ENCODE measurements around the gene CTNNBL1.

Gene CTNNBL1

DNA sequence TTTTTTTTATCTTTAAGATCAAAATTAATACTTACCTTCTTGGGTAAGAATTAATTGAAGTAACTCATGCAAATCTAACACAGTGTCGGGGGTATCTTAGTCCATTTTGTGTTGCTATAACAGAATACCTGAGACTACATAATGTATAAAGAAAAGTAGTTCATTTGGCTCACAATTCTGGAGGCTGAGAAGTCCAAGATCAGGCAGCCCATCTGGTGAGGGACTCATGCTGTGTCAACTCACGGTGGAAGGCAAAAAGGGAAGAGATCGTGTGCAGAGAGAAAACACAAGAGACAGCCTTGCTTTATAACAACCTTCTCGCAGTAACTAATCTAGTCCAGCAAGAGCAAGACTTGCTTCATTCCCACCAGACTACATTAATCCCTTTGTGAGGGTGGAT, 116.2 kb downstream of the CTNNBL1 start:
- no peak overlapping the region for H3K27ac ChIP-seq (ENCODE audit: poor library complexity, severe bottlenecking)
- no peaks in the 10 kb centered on the region for H3K27me3 ChIP-seq (ENCODE audit: insufficient read depth, poor library complexity, severe bottlenecking)
- H3K9me3 ChIP-seq (ENCODE audit: severe bottlenecking) = no peaks in the 10 kb centered on the region
- H3K4me3 ChIP-seq (ENCODE audit: severe bottlenecking) = no peak overlapping the region
- ATAC-seq (ENCODE audit: low read depth) = no peak
- no peak for DNase-seq (ENCODE audit: low spot score)
- peaks cover 3% of the 10 kb centered on the region; the same call in 1 of the 2 replicates for H3K36me3 ChIP-seq (ENCODE audit: low read depth)
- H3K4me1 ChIP-seq (ENCODE audit: insufficient read depth, poor library complexity, severe bottlenecking) = no peaks in the 10 kb centered on the region
- TF ChIP-seq, protein P1, sequence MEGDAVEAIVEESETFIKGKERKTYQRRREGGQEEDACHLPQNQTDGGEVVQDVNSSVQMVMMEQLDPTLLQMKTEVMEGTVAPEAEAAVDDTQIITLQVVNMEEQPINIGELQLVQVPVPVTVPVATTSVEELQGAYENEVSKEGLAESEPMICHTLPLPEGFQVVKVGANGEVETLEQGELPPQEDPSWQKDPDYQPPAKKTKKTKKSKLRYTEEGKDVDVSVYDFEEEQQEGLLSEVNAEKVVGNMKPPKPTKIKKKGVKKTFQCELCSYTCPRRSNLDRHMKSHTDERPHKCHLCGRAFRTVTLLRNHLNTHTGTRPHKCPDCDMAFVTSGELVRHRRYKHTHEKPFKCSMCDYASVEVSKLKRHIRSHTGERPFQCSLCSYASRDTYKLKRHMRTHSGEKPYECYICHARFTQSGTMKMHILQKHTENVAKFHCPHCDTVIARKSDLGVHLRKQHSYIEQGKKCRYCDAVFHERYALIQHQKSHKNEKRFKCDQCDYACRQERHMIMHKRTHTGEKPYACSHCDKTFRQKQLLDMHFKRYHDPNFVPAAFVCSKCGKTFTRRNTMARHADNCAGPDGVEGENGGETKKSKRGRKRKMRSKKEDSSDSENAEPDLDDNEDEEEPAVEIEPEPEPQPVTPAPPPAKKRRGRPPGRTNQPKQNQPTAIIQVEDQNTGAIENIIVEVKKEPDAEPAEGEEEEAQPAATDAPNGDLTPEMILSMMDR (IDR thresholded peaks at IDR 0.05; ENCODE audit: poor library complexity, severe bottlenecking) = no peak

DNA sequence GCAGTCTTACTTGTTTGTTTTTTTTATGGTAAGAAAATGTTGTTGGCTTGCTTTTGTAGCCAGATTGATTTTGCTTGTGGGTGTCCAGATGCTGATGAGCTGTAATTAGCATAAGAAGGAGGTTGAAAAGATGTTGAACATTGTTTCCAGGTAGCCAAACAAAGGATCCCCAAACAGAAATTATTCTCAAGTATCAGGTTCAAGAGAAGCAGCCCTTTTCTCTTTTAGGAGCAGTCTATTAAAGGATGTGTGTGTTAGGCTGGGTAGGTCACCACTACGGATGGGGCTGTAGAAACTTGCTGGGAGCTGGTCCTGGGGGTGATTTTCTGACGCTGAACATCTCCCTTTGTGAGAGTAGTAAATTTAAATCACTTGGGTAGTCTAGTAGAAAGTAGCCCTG, 122.2 kb downstream of the CTNNBL1 start:
- Histone ChIP-seq H3K9me3 (ENCODE audit: severe bottlenecking) (no peaks in the 10 kb centered on the region), H3K4me1 (ENCODE audit: insufficient read depth, poor library complexity, severe bottlenecking) (no peaks in the 10 kb centered on the region), H3K27me3 (ENCODE audit: insufficient read depth, poor library complexity, severe bottlenecking) (no peaks in the 10 kb centered on the region), H3K4me3 (ENCODE audit: severe bottlenecking) (no peak overlapping the region), H3K36me3 (ENCODE audit: low read depth) (0 out of 2 replicates have a peak, but pooled peaks cover 3% of the 10 kb centered on the region), H3K27ac (ENCODE audit: poor library complexity, severe bottlenecking) (no peak overlapping the region)
- DNase-seq (ENCODE audit: low spot score) (no peak), ATAC-seq (ENCODE audit: low read depth) (no peak)
- TF ChIP-seq, protein P1 (IDR thresholded peaks at IDR 0.05; ENCODE audit: poor library complexity, severe bottlenecking) = no peak

- Histone ChIP-seq H3K27ac (ENCODE audit: poor library complexity, severe bottlenecking) (no peak overlapping the region), H3K9me3 (ENCODE audit: severe bottlenecking) (no peaks in the 10 kb centered on the region), H3K27me3 (ENCODE audit: insufficient read depth, poor library complexity, severe bottlenecking) (no peaks in the 10 kb centered on the region), H3K36me3 (ENCODE audit: low read depth) (0 out of 2 replicates have a peak, but pooled peaks cover 3% of the 10 kb centered on the region), H3K4me1 (ENCODE audit: insufficient read depth, poor library complexity, severe bottlenecking) (no peaks in the 10 kb centered on the region), H3K4me3 (ENCODE audit: severe bottlenecking) (no peak overlapping the region)
- no peak for DNase-seq (ENCODE audit: low spot score)
- TF ChIP-seq, protein P1 (IDR thresholded peaks at IDR 0.05; ENCODE audit: poor library complexity, severe bottlenecking) = no peak
- no peak for ATAC-seq (ENCODE audit: low read depth)
Measured at GRCh38 chr20:37816726-37817125, 122.9 kb downstream of the CTNNBL1 start.

DNA sequence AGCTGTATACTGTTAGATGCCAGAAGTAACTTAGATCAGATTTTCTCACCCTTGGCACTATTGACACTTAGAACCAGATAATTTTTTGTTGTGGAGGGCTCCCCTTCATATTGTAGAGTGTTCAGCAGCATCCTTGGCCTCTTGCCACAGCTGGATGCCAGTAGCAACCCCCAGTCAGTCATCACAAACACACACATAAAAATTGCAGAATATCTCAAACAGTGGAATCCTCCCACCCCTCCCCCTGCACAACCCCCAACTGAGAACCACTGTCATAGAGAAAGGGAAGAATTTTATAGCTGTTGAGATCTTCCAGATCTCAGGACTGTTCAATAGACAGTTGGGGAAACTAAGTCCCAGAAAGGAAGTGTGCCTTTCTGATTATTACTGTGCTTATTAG, 127.9 kb downstream of the CTNNBL1 start:
- H3K27me3 ChIP-seq (ENCODE audit: insufficient read depth, poor library complexity, severe bottlenecking) = no peaks in the 10 kb centered on the region
- 0 out of 2 replicates have a peak, but pooled peaks cover 3% of the 10 kb centered on the region for H3K36me3 ChIP-seq (ENCODE audit: low read depth)
- DNase-seq (ENCODE audit: low spot score) (no peak), ATAC-seq (ENCODE audit: low read depth) (no peak)
- H3K9me3 ChIP-seq (ENCODE audit: severe bottlenecking) = no peaks in the 10 kb centered on the region
- no peak overlapping the region for H3K4me3 ChIP-seq (ENCODE audit: severe bottlenecking)
- no peaks in the 10 kb centered on the region for H3K4me1 ChIP-seq (ENCODE audit: insufficient read depth, poor library complexity, severe bottlenecking)
- H3K27ac ChIP-seq (ENCODE audit: poor library complexity, severe bottlenecking) = no peak overlapping the region
- TF ChIP-seq, protein P1 (IDR thresholded peaks at IDR 0.05; ENCODE audit: poor library complexity, severe bottlenecking) = no peak

DNA sequence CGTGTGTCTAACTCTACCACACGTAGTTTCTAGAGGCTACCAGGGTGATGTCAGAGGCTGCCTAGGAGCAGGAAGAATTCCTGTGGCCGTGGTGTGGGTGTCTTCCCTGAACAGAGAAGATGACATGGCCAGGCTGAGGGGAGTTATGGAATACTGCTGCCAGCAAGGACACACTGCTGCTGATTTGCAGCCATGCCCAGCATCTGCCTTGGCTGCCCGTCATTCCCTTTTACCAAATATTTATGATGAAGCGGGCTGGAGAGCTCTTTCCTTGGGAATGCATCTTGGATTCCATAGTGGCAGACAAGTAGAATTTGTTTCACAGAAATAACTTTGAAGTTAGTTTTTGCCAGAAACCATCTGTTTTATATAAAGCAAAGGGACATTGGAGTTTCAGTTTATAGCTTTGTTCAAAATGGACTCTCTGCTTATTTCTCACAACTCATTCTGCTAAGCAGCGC, 128.3 kb downstream of the CTNNBL1 start:
- Histone ChIP-seq H3K27ac (ENCODE audit: poor library complexity, severe bottlenecking) (no peak overlapping the region), H3K9me3 (ENCODE audit: severe bottlenecking) (no peaks in the 10 kb centered on the region), H3K4me1 (ENCODE audit: insufficient read depth, poor library complexity, severe bottlenecking) (no peaks in the 10 kb centered on the region), H3K27me3 (ENCODE audit: insufficient read depth, poor library complexity, severe bottlenecking) (no peaks in the 10 kb centered on the region), H3K36me3 (ENCODE audit: low read depth) (0 out of 2 replicates have a peak, but pooled peaks cover 3% of the 10 kb centered on the region), H3K4me3 (ENCODE audit: severe bottlenecking) (no peak overlapping the region)
- ATAC-seq (ENCODE audit: low read depth) (no peak), DNase-seq (ENCODE audit: low spot score) (no peak)
- TF ChIP-seq, protein P1 (IDR thresholded peaks at IDR 0.05; ENCODE audit: poor library complexity, severe bottlenecking) = no peak
